HG03457 (cell line): Measurements from ENCODE around the gene IQCE.
"Not testable (repeated sequence)": the region's sequence is repeated elsewhere in the genome, so short reads cannot be mapped to it uniquely, and the experiment has no call there.

Source experiments
- ATAC-seq: cut with Tn5 transposase; IDR thresholded peaks from one replicate; pipeline ENCODE4 v1.9.1; 2021; ENCODE audit warnings: moderate number of reproducible peaks; ENCODE audit not compliant: unreplicated experiment

The IQCE gene

DNA sequence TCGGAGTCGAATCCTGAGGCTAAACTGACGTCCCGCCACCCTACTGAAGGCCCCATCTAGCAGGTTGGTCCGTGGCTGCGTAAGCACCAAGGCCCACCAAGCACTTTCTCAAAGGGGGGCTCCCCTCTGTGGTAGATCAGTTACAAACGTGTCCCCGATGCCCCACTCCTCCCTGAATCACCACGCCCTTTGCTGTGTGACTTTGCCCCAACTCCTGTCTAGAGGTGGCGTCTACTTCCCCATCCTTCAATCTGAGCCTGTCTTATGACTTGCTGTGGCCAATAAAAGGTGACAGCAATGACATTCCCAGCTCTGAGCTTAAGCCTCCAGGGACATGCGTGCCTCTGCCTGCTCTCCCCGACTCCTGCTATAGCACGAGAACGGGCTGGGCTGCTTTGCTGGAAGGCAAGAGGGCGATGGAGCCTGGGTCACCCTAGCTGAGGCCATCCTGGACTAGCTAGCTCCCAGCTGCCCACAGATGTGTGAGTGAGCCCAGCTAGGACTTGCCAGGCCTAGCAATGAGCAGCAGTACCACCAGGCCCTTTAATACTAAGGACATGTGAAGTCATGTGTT lies 26.5 kb upstream of the IQCE start:
- not testable (repeated sequence) for ATAC-seq

DNA sequence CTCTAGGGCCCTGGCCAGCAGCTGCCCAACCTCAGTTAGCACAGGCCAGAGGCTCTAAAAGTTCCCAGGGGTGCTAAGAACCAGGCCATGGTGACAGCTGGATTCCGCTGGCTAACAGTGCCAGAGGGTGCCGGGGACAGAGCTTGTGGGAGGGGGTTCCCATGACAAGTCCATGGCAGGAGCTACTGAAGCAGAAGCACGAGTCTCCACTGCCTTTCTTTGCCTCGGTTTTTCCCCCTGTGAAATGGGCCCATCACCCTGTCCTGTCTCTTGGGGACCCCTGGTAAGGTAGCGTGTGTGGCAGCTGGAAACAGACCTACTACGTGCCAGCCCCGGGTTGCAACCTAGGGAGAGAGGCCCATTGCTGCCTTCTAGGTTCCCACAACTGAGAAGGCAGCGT lies 26.0 kb upstream of the IQCE start:
- not testable (repeated sequence) for ATAC-seq

DNA sequence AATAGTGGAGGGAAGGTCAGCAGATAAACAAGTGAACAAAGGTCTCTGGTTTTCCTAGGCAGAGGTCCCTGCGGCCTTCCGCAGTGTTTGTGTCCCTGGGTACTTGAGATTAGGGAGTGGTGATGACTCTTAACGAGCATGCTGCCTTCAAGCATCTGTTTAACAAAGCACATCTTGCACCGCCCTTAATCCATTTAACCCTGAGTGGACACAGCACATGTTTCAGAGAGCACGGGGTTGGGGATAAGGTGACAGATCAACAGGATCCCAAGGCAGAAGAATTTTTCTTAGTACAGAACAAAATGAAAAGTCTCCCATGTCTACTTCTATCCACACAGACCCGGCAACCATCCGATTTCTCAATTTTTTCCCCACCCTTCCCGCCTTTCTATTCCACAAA lies 25.2 kb upstream of the IQCE start:
- not testable (repeated sequence) for ATAC-seq

DNA sequence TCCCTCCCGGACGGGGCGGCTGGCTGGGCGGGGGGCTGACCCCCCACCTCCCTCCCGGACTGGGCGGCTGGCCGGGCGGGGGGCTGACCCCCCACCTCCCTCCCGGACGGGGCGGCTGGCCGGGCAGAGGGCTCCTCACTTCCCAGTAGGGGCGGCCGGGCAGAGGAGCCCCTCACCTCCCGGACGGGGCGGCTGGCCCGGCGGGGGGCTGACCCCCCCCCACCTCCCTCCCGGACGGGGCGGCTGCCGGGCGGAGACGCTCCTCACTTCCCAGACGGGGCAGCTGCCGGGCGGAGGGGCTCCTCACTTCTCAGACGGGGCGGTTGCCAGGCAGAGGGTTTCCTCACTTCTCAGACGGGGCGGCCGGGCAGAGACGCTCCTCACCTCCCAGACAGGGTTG lies 24.6 kb upstream of the IQCE start:
- ATAC-seq: not testable (repeated sequence)

DNA sequence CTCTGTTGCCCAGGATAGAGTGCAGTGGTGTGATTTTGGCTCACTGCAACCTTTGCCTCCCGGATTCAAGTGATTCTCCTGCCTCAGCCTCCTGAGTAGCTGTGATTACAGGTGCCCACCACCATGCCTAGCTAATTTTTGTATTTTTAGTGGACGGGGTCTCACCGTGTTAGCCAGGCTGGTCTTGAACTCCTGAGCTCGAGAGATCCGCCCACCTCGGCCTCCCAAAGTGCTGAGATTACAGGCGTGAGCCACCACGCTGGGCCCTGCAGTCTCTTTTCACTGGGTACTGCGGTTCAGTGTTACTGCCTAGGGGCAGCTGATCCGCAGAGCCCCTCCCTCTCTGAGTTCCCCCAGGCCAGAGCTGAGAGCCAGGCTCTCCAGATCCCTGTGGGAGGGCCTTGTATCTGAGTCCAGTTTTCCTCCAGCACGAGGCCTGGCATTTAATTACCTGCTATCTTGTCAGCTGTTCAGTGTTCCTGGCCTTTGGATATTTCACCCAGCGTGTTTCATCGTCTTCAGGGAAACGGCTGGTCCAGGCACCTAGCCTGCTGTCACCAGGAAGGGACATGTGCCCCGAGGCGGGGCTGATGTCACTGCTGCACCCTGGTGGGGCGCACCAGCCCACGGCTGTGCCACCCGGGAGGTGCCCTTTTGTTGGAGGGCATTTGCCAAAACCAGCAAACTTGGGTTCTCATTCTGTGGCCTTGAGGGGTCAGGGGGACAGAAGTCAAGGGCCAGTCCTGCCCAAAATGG lies 22.7 kb upstream of the IQCE start:
- ATAC-seq: not testable (repeated sequence)

DNA sequence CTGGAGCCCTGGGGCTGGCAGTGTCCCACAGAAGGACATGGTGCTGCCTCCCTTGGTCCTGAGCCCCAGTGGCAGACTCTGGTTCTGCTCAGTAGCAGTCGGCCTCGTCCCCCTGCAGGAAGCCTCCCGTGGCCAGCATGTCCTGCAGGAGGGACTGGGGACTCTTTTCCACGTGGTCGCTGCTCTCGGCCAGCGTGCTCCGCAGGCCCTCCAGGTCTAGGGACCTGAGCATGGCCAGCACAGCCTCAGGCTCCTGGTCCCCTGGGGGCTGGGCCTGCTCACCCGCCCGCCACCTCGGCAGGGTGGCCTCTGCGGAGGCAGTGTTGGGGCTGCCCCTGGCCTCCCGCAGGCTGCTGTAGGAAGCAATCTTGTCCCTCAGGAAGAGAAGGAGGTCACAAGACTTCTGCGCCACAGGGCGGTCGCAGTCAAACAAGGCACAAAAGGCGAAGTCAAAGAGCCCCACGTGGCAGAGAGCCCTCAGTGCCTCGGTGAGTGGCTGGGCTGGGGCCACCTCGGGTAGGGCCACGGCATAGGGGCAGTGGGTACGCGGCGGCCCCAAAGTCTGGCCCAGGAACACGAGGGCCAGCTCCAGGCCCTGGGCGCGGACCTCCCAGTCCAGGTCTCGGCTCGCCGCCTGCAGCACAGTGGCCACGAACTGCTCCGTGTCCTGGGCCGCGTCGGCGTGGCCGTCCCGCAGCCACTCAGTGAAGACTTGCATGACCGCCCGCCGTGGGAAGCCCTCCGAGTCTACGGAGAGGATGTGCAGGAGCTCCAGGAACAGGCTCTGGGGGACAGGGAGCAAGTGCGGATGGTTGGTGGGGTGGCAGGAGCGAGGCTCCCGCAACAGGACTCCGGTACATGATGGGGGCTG lies 20.6 kb upstream of the IQCE start:
- ATAC-seq: no peak

DNA sequence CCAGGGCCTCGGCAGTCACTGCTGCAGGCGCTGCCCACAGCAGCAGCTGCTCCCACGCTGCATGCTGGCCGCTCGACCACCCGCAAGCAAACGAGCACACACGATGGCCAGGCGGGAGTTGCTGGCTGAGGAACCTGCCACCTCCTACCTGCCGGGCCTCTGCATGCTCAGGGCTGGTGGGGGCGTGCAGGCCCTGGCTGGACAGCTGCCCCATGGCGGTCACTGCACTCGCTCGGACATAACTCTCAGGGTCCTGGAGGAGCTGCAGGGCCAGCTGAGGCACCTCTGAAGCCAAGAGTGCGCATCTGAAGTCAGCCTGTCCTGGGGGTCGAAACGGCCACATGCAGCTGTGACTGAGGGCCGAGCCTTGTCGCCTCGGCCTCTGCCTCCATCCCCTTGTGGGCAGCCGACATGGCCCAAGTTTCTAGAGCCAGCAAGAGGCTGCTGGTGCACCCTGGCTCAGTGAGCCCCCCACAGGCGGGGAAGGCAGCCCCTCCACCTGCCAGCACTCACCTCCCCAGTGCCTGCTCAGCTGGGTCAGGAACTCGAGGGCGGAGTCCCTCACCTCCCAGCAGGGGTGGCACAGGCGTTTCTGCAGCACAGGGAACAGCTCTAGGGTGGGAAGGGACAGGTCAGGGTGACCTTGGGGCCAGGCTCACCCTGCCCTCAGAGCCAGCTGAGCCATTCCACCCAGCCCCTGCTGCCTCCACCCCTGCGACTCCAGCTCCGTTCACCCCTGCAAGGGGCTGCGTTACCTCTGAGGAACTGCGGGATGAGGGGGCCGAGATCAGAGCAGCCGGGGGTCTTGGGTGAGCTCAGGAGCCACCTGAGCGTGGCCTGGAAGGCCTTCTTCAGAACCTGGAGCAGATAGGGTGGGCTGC lies 19.5 kb upstream of the IQCE start:
- ATAC-seq: no peak

DNA sequence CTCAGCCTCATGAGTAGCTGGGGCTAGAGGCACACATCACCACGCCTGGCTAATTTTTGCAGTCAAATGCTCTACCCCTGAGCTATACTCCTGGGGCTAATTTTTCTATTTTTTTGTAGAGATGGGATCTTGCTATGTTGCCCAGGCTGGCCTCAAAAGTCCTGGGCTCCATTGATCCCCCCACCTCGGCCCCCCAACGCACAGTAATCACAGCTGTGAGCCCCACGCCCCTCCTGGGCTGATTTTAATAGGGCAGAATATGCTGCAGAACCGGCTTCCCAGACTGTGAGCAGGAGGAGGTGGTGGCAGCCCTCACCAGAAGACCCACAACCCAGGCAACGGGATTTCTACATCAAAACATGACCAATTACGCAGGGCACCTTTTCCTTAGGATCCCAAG lies 18.6 kb upstream of the IQCE start:
- ATAC-seq: no peak

DNA sequence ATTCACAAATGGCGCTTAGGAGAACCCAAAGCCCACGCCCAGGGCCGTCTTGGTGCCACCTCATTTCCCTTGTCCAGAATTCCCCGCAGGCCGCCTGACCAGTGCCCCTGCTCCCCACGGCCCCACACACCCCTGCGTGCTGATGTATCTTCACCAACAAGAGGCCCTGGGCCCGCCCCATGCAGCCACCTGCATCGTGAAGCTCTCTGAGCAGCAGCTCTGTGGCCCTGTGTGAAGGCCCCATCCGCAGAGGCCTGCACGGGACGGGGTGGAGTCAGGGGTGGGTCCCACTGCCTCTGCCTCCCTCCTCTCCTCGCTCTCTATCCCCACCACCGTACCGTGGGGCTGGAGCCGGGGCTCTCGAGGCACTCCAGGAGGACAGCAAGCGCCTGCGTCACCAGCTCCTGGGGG lies 18.1 kb upstream of the IQCE start:
- no peak for ATAC-seq

DNA sequence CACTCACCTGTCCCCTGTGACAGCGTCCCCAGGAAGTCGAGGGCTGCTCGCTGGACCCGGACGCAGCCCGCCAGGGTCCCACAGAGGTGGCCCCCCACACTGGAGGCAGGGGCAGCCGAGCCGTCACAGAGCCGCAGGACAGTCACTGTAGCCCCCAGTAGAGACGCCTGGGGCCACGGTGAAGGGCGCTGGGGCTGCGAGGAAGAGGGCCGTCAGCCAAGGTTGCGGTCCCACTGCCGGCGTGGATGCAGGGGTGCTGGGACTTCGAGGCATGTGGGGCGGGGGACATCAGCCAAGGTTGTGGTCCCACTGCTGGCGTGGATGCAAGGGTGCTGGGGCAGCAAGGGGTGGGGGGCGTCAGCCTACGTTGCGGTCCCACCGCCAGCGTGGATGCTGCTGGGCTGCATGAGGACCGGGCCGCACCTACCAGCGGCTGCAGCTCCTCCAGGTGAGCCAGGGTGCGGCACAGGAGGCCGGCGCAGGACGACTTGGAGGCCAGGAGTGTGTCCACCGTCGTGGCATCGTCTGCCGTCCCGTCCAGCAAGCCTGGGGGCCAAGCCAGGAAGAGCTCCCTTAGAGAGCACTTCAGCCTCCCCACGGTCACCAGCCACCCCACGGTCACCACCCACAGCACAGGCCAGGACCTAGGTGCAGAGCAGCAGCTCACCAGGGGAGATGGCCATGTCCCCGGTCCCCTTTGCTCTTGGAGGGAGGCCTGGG lies 17.3 kb upstream of the IQCE start:
- ATAC-seq: no peak

DNA sequence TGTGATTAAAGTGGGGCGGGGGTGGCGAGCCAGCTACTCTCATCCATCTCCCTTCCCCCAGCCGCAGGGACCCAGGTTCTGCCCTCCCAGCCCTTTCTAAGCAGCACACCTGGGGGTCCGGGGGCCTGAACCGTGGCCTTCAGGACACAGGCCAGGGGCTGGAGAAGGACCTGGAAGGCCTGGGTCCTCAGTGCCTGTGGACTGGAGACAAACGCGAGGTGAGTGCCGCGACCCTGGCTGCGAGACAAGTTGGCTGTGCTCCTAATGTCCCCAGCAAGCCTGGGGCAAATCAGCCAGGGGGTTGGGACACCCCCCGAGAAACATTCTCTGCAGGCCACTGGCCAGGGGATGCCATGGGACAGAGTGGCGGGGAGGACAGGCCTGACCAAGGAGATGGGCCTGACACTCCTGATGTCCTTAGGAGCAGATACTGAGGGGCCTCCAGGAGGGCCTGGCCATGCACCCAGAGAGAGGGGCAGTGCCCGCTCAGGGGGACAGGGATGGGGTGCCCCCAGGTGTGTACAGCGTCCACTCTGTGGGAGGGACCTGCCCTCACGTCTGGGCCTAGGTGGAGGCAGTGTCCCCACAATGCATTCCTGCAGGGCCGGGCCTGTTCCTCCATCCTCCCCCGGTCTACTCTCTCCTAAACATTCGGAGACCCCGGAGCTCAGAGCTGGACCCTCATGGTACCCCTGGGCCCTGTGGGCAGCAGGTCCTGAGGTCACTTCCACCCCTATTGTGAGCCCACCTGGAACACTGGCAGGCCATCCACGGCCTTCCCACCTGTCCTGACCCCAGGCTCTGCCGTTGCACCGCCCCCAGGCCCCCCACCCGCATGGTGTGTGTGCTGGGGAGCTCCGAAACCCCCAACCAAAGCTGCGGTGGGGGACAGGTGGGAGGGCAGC lies 16.5 kb upstream of the IQCE start:
- ATAC-seq: no peak

DNA sequence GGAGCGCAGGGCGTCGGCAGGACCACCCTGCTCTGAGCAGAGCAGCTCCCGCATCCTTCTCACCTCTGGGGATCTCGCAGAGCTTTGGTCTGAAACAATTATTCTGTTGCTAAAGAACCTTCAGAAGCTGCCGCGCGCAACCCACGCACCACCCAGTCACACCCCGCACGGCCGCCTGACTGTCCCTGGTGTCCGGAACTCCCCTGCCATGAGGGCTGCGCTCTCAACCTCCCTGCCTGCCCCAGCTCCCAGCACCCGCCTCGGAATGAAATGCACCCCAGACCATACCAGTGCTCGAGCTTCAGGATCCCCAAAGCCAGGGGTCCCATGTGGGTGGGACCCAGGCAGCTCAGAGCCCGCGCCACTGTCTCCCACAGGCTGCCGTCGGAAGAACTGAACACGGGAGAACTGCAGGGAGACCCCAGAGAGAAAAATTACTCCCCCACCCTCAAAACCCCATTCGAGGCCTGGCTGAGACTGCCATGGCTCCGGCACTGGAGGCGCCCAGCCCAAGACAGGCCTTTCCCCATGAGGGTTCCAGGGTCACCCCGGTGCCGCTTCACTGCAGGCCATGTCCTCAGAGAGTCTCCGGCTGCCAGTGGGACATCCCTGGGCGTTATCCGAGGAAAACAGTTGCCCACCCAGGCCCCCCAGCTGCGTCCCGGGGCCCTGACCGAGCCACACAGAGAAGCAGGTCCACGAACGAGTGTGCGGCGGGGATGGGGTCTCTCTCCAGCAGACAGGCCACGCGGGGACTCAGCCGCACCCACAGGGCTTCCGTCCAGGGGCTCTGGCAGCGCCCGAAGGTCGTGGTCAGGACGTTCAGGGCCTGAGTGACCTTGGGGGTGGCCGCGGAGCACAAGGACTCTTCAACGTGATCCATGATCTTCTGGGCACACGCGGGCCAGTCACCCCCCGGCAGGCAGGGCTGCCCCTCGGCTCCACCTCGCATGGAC lies 15.6 kb upstream of the IQCE start:
- no peak for ATAC-seq

DNA sequence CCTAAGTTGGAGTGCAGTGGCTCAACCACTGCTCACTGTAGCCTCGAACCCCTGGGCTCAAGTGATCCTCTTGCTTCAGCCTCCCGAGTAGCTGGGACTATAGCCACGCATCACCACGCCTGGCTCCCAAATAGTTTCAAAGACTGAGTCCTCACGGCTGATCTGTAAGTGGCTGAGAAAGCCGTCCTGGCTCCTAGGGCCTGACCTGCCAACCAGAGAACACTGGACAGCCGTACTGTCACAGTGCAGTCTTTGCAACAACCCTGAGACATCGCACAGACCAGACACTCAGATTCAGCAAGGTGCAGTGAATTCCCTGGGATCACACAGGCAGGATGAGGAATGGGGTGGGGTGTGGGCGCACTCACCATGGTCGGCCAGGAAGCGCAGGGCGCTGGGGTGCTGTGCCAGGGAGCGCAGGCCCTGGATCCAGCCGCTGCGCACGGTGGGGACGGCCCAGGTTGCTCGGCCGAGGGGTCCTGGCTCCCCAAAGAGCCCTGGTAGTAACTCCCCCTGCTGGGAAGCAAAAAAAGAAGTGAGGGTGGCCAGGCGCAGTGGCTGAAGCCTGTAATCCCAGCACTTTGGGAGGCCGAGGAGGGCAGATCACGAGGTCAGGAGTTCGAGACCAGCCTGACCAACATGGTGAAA lies 14.1 kb upstream of the IQCE start:
- ATAC-seq: no peak

DNA sequence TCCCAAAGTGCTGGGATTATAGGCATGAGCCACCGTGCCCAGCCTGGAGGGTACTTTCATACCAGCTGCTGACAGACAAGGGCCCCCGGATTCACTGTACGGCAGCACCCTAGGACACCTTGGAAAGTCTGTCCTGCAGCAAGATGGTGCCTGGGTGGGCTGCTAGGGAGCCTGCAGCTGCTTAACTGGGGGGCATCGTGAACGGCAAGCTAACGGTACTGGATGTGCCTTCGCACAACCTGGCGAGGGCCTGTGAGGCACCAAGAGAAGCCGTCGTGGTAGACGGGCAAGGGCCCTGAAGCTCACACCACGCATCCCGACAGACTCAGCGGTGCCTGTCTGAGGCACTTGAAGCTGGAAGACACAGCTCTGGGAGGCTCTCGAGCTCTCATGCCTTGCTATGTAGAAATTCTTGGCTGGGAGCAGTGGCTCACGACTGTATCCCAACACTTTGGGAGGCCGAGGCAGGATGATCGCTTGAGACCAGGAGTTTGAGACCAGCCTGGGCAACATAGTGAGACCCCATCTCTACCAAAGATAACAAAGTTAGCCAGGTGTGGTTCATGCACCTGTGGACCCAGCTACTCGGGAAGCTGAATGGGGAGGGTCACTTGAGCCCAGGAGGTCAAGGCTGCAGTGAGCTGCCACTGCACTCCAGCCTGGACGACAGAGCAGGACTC lies 12.9 kb upstream of the IQCE start:
- ATAC-seq: no peak

DNA sequence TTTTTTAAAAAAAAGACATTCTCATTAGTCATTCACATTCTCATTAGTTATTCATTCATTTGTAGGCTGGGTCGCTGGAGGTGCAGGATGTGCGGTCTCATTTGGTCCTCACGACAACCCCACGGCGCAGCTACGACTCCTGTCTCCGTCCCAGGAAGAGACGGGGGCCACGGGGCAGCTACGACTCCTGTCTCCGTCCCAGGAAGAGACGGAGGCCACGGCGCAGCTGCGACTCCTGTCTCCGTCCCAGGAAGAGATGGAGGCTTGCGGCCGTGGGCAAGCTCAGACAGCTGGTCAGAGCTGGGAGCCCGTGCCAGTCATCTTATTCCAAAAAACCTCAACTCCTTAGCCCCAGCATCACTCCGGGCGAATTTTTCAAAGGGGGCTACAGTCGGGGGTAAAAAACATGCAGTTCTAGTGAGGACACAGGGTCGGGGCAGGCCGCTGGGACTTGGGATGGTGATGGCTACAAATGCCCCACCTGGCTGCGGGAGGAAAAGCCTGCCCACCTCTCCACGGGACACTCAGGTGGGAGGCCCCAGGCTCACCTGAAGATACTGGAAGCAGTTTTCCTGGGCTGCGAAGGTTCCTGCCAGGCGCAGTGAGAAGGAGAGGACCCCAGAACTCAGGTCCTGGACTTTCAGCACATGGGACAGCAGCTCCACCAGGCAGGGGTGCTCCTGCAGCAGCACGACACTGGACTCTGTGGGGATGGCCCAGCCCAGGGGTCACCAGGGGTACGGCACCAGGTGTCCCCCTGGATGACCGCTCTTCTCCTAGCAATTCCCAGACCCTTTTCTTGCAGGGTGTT lies 11.8 kb upstream of the IQCE start:
- ATAC-seq: no peak

DNA sequence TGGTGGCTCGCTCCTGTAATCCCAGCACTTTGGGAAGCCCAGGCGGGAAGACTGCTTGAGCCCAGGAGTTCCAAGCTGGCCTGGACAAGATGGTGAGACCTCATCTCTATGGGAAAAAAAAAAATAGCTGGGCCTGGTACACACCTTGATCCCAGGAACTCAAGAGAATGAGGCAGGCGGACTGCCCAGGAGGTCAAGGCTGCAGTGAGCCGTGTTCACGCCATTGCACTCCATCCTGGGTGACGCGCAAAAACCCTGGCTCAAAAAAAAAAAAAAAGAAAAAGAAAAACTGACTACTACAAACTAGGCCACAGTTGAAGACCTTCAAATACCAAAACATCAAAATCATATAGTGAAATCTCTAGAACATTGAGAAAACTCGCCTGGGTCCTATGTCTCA lies 7.4 kb upstream of the IQCE start:
- no peak for ATAC-seq
